GM12872 (cell line): ENCODE data around the gene KCNK10.

Experiments
- CTCF ChIP-seq: IDR thresholded peaks from 3 replicates; pipeline ENCODE4 v1.5.1; 2011; ENCODE audit warnings: low read depth, mild to moderate bottlenecking, low read length, moderate library complexity; ENCODE audit not compliant: insufficient read depth

The KCNK10 gene, protein sequence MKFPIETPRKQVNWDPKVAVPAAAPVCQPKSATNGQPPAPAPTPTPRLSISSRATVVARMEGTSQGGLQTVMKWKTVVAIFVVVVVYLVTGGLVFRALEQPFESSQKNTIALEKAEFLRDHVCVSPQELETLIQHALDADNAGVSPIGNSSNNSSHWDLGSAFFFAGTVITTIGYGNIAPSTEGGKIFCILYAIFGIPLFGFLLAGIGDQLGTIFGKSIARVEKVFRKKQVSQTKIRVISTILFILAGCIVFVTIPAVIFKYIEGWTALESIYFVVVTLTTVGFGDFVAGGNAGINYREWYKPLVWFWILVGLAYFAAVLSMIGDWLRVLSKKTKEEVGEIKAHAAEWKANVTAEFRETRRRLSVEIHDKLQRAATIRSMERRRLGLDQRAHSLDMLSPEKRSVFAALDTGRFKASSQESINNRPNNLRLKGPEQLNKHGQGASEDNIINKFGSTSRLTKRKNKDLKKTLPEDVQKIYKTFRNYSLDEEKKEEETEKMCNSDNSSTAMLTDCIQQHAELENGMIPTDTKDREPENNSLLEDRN

DNA sequence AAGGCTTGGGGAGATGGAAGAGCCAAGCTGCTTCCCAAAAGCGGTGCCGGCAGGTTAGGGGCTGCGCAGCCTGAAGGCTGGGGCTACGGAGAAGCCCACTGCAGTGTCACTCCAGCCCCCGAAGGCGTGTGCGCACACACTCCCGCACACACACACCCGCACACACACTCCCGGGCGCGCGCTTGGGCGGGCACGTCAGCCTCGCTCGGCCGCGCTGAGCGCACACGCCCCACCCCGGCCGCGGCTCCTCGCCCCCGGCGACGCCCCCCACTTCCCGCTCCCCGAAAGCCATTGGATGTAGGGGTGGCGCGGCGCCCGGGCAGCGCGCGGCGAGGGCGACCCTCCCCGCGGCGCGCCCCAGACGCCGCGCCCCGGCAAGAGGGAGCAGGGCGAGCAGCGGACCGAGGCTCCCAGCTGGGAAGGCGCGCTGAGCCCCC lies at the start of gene KCNK10:
TSS of gene KCNK10 (minus strand) at position 184 of the 437 bp plus-strand sequence. CDS start 471 bp downstream, outside the sequence.
- TF ChIP-seq CTCF: no peak

- TF ChIP-seq CTCF: no peak
Measured at GRCh38 chr14:88369496-88369895, 46.4 kb upstream of the KCNK10 start.

- no peak for TF ChIP-seq CTCF
Measured at GRCh38 chr14:88364710-88365413, 41.8 kb upstream of the KCNK10 start.

DNA sequence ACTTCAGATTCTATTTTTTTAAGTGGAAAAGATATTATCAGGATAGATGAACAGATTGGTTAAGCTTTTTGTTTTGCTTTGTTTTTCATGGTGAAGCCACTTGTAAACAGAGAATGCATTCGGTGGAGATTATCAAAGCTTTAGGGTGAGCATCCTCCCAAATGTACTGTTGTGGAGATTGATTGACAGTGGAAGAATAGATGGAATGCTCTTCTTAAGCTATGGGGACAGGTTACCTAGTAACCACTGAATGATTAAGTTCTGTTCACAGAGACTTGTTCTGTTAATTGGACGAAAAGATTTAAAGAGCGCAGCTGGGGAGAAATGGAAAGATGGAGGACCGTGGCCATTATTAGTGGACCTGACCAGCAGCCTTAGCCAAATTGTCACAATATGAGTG lies 40.6 kb upstream of the KCNK10 start:
- TF ChIP-seq CTCF: no peak

DNA sequence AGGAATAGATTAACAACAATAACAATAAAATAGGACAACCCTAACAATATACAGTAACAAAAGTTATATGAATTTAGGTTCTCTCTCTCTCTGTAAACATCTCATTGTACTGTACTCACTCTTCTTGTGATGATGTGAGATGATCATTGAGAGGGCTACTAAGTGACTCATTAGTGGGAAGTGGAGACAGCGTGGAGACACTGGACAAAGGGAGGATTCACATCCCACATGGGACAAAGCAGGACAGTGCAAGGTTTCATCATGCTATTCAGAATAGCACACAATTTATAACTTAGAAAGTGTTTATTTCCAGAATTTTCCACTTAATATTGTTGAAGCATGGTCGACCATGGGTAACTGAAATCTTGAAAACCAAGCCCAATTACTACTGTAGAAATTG lies 36.4 kb upstream of the KCNK10 start:
- no peak for TF ChIP-seq CTCF

DNA sequence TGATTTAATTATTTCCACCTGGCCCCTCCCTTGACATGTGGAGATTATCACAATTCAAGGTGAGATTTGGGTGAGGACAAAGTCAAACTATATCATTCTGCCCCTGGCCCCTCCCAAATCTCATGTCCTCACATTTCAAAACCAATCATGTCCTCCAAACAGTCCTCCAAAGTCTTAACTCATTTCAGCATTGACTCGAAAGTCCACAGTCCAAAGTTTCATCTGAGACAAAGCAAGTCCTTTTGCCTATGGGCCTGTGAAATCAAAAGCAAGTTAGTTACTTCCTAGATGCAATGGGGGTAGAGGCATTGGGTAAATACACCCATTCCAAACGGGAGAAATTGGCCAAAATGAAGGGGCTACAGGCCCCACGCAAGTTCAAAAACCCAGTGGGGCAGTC lies 31.3 kb upstream of the KCNK10 start:
- no peak for TF ChIP-seq CTCF

DNA sequence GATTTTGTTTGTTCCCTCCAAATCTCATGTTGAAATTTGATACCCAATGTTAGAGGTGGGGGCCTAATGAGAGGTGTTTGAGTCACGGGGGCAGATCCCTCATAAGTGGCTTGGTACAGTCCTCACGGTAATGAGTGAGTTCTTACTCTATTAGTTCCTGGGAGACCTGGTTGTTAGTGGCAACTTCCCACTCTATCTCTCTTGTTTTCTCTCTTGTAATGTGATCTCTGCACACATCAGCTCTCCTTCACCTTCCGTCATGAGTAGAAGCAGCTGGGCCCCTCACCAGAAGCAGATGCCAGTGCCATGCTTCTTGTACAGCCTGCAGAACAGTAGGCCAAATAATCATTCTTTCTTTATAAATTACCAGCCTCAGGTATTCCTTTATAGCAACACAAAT lies 29.6 kb upstream of the KCNK10 start:
- TF ChIP-seq CTCF: no peak
